Heart left ventricle (tissue), 13 donors: ENCODE measurements around the gene GPX3.

Experiments
- CTCF ChIP-seq, 12 donors: fragments of 200-600 bp; sonication (generic) in 4 of 12; IDR thresholded peaks; one replicate each; pipeline versions ENCODE4 v1.5.0 to v1.8.0; 2018 to 2022; ENCODE audit warnings: antibody characterized with exemption in 12 of 12, mild to moderate bottlenecking in 5 of 12
- POLR2A ChIP-seq, 2 donors: fragments of 450-650 bp; IDR thresholded peaks; one replicate each; pipeline ENCODE4 v1.6.1; 2017; ENCODE audit warnings: antibody characterized with exemption in 2 of 2, mild to moderate bottlenecking in 2 of 2, moderate library complexity in 2 of 2
- donor health status: ischemic (EF 13 %, LVEDD 7.1; RV severe dilation, severe dysfunction).
- donor health status: DM: no; HTN: yes; CAD: no.
- donor health status: DM: no; HTN: no; CAD: no.
- donor health status: ischemic (EF 25% LVEDD 6.9; RV normal size, moderate dysfunction).
- donor health status: ischemic (EF 25% LVEDD 5.7; RV mildly dilated, moderate dysfunction).
- donor health status: ischemic (EF 35%, LVEDD 5.7; RV mildly dilated, moderate dysfunction).
- donor health status: nonischemic (EF 11% LVEDD 7.7; RV severe dilation, severe dysfunction).
- donor health status: DM: yes; HTN: yes; CAD: no.
- donor health status: PGD.
- donor health status: ischemic (EF 29% LVEDD 5.4; RV normal size, mild dysfunction).
- donor health status: nonischemic (EF 23%, LVEDD 6.1; RV moderate dilation, normal function).

GRCh38 chr5:151038412-151038745, 18.0 kb downstream of the GPX3 start:
- TF ChIP-seq CTCF (IDR thresholded peaks at IDR 0.05), result no peak
- no peak for TF ChIP-seq POLR2A (IDR thresholded peaks at IDR 0.05)
